ENCODE results near the gene NR1I2.

The NR1I2 gene

DNA sequence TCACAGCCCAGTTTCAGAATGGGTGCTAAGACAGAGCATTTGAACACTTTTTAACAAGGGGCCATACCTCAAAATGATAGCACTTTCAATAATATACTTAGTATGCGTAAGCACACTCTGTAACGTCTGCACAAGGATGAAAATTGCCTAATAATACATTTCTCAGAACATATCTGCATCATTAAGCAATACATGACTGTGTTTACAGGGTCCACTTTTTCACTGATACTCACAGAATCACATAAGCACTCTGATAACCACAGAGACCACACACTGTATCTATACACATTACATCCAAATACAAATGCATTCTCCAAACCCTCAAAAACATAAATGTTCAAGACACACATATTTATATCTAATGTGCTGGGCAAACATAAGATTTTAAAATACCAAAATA is 79.8 kb downstream of the NR1I2 start:
- no peak for DNase-seq (ENCODE audit: insufficient read length, low spot score)
- TF ChIP-seq POLR2A (IDR thresholded peaks at IDR 0.05; ENCODE audit: low read depth, low read length): no peak
- FAIRE-seq: no peak

DNA sequence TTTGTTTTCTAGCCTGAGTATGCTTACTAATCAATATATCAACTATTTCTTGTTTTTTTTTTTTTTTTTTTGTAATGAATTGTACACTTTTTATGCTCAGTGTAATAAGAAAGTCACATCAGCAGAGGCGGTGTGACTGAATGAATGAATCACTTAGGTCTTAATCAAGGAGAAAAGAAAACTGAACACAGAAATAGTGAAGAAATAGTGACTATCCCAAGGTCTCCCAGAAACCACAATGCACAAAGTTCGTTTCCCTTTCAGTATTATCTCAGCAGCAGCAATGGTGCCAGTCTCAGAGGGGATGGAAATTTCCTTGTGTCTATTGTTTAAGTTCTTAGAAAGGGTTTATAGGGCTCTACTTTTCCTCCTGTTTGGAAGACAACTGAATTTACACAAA is 80.7 kb downstream of the NR1I2 start:
- no peak for DNase-seq (ENCODE audit: insufficient read length, low spot score)
- no peak for TF ChIP-seq POLR2A (IDR thresholded peaks at IDR 0.05; ENCODE audit: low read depth, low read length)
- no peak for FAIRE-seq

DNA sequence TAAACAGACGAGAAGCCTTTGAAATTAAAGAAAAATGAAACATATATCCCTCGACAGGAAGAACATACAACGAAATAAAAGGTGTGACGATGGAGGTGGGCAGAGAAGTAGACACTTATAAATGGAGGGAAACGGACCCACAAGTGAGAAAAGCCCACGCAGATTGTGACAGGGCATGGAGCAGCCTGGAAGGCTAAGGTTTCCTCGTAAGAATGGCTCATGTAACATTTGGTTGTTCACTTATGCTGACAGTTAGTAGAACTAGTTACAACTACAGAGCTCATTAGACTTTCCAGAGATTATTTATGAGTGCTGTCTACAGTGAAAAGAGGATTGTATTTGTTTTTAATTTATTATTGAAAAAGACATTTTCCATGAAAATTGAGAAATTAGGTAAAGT is 82.6 kb downstream of the NR1I2 start:
- FAIRE-seq (no peak), DNase-seq (ENCODE audit: insufficient read length, low spot score) (no peak)
- no peak for TF ChIP-seq POLR2A (IDR thresholded peaks at IDR 0.05; ENCODE audit: low read depth, low read length)
